Subcutaneous adipose tissue (tissue), 4 donors: Measurements from ENCODE around the gene NDUFB7. TPM values are rescaled to one million over a fixed set of nuclear protein-coding genes. Genes with fewer than 3 reads are reported as not detected.

ENCODE experiments used
- CTCF ChIP-seq: fragments of 450-650 bp; IDR thresholded peaks from one replicate; pipeline ENCODE4 v1.5.1; 2016; ENCODE audit warnings: low read depth, mild to moderate bottlenecking, control low read depth, antibody characterized with exemption, moderate library complexity
- total RNA-seq, 4 donors: library from RNA; depleted of rRNA; stranded (reverse); fragments of >200 nt; gene quantifications; one replicate each; pipeline ENCODE4 v1.1.0, GENCODE V29; 2016

NDUFB7 gene
- total RNA-seq, 4 donors from 2014 or later = 293 to 484 (median 411) TPM

GRCh38 chr19:14540741-14541525, 30.9 kb downstream of the NDUFB7 start:
- TF ChIP-seq CTCF = no peak

- TF ChIP-seq CTCF = no peak
Measured at GRCh38 chr19:14536926-14537692, 34.8 kb downstream of the NDUFB7 start.

GRCh38 chr19:14533450-14533849, 38.4 kb downstream of the NDUFB7 start:
- no peak for TF ChIP-seq CTCF

- no peak for TF ChIP-seq CTCF
Measured at GRCh38 chr19:14530506-14530905, 41.4 kb downstream of the NDUFB7 start.

- no peak for TF ChIP-seq CTCF
Measured at GRCh38 chr19:14530005-14530348, 41.9 kb downstream of the NDUFB7 start.

GRCh38 chr19:14529254-14530004, 42.4 kb downstream of the NDUFB7 start, which contains the start of gene TECR:
Gene TECR, plus strand, starts transcription at chr19:14529594. Its CDS starts 103 bp downstream, at chr19:14529697.
- TF ChIP-seq CTCF = no peak
